IMR-90 (cell line): Measurements from ENCODE around the gene SLC30A7. TPM values are rescaled to one million over a fixed set of nuclear protein-coding genes. Genes with fewer than 3 reads are reported as not detected.

Experiments
- ATAC-seq: fragments of 200-7000 bp; cut with Tn5 transposase; 2 replicates; pipeline ENCODE4 v1.9.1; 2020; ENCODE audit warnings: low read depth, mild to moderate bottlenecking, moderate library complexity
- BruUV-seq: library from RNA; stranded (reverse); fragments of 400-500 nt; replicated peaks from 2 replicates; lab custom pipeline; 2021; lab: Mats Ljungman, UMichigan
- CTCF ChIA-PET: fragments of 300-600 bp; formaldehyde crosslinking; extraction: SDS; loops from one replicate; lab custom pipeline; 2021; ENCODE audit warnings: antibody characterized with exemption; lab: Yijun Ruan, JAX
- POLR2A ChIA-PET: fragments of 300-600 bp; sonication (Branson Sonifier 250); formaldehyde crosslinking; loops from one replicate; lab custom pipeline; 2022; ENCODE audit warnings: antibody characterized with exemption; ENCODE audit not compliant: unreplicated experiment; lab: Charles Lee
- DNase-seq: peaks from one replicate; pipeline ENCODE4 v3.0.0; 2013
- H2AFZ ChIP-seq: replicated peaks from 2 replicates; pipeline ENCODE3; 2013; ENCODE audit warnings: low read length, mild to moderate bottlenecking; ENCODE audit not compliant: poor library complexity
- H2AK5ac ChIP-seq: 2 replicates; pipeline ENCODE4 v1.6.1; 2013; ENCODE audit warnings: low read depth, low read length, inconsistent platforms
- H2AK9ac ChIP-seq: replicated peaks from 2 replicates; pipeline ENCODE3; 2013; ENCODE audit warnings: mild to moderate bottlenecking, low read depth, low read length, moderate library complexity; ENCODE audit not compliant: poor library complexity
- H2BK120ac ChIP-seq: 2 replicates; pipeline ENCODE4 v1.6.1; 2013; ENCODE audit warnings: low read depth, low read length, inconsistent platforms
- H2BK15ac ChIP-seq: 3 replicates; pipeline ENCODE4 v1.6.1; 2013; ENCODE audit warnings: low read depth, low read length, inconsistent platforms
- H2BK20ac ChIP-seq: 2 replicates; pipeline ENCODE4 v1.6.1; 2013; ENCODE audit warnings: low read depth, mild to moderate bottlenecking, inconsistent platforms, low read length, moderate library complexity
- H2BK5ac ChIP-seq: 2 replicates; pipeline ENCODE4 v1.6.1; 2013; ENCODE audit warnings: mild to moderate bottlenecking, low read depth, low read length, inconsistent platforms; ENCODE audit not compliant: poor library complexity, severe bottlenecking
- H3K14ac ChIP-seq: replicated peaks from 2 replicates; pipeline ENCODE4 v1.6.1; 2013; ENCODE audit warnings: low read depth, low read length, inconsistent platforms
- H3K18ac ChIP-seq: 2 replicates; pipeline ENCODE4 v1.6.1; 2013; ENCODE audit warnings: low read depth, low read length, control low read depth
- H3K23ac ChIP-seq: 2 replicates; pipeline ENCODE4 v1.6.1; 2013; ENCODE audit warnings: low read depth, low read length, inconsistent platforms
- H3K27ac ChIP-seq: 2 replicates; pipeline ENCODE4 v1.5.1; 2013; ENCODE audit warnings: mild to moderate bottlenecking, control low read depth, low read length; ENCODE audit not compliant: insufficient read depth
- H3K27me3 ChIP-seq: 2 replicates; pipeline ENCODE4 v1.6.1; 2013; ENCODE audit warnings: low read length; ENCODE audit not compliant: control insufficient read depth, insufficient read depth
- H3K36me3 ChIP-seq: 2 replicates; pipeline ENCODE4 v1.6.1; 2013; ENCODE audit warnings: low read length, mixed read lengths; ENCODE audit not compliant: control insufficient read depth, insufficient read depth
- H3K4ac ChIP-seq: 2 replicates; pipeline ENCODE4 v1.6.1; 2013; ENCODE audit warnings: low read depth, low read length, inconsistent platforms
- H3K4me1 ChIP-seq: 2 replicates; pipeline ENCODE4 v1.6.1; 2013; ENCODE audit warnings: low read length, mixed read lengths; ENCODE audit not compliant: control insufficient read depth, insufficient read depth
- H3K4me2 ChIP-seq: 2 replicates; pipeline ENCODE4 v1.6.1; 2013; ENCODE audit warnings: low read depth, mild to moderate bottlenecking, control low read depth, low read length, moderate library complexity
- H3K4me3 ChIP-seq: 2 replicates; pipeline ENCODE4 v1.5.1; 2013; ENCODE audit warnings: low read depth, mild to moderate bottlenecking, control low read depth, low read length, moderate library complexity; ENCODE audit not compliant: insufficient read depth
- H3K56ac ChIP-seq: 2 replicates; pipeline ENCODE4 v1.6.1; 2013; ENCODE audit warnings: low read length, inconsistent platforms; ENCODE audit not compliant: insufficient read depth; ENCODE audit errors: extremely low read depth
- H3K79me1 ChIP-seq, 2 experiments: 2 replicates each; pipeline ENCODE4 v1.6.1; 2013; ENCODE audit warnings: low read length in 2 of 2, inconsistent platforms in 1 of 2, low read depth in 1 of 2
- H3K9ac ChIP-seq: 2 replicates; pipeline ENCODE4 v1.6.1; 2013; ENCODE audit warnings: low read depth, low read length, control low read depth
- H3K9me1 ChIP-seq: 2 replicates; pipeline ENCODE4 v1.6.1; 2013; ENCODE audit warnings: low read length, inconsistent platforms; ENCODE audit not compliant: insufficient read depth
- H3K9me3 ChIP-seq: 2 replicates; pipeline ENCODE4 v1.6.1; 2013; ENCODE audit warnings: low read length; ENCODE audit not compliant: control insufficient read depth, insufficient read depth
- H4K20me1 ChIP-seq: 2 replicates; pipeline ENCODE4 v1.6.1; 2013; ENCODE audit warnings: low read length, inconsistent platforms; ENCODE audit not compliant: insufficient read depth
- H4K5ac ChIP-seq: 2 replicates; pipeline ENCODE4 v1.6.1; 2013; ENCODE audit warnings: mild to moderate bottlenecking, low read depth, low read length, control low read depth
- H4K8ac ChIP-seq, 2 experiments: 2 replicates each; pipeline ENCODE4 v1.6.1; 2013; ENCODE audit warnings: low read depth in 2 of 2, low read length in 2 of 2, control low read depth in 1 of 2, inconsistent platforms in 1 of 2
- H4K91ac ChIP-seq: 2 replicates; pipeline ENCODE4 v1.6.1; 2013; ENCODE audit warnings: low read depth, low read length, inconsistent platforms; ENCODE audit not compliant: insufficient read depth
- CHD1 ChIP-seq: IDR thresholded peaks from 2 replicates; pipeline ENCODE4 v1.6.1; 2012; ENCODE audit warnings: low read depth, low read length, improper control_type of control experiment
- NFE2L2 ChIP-seq: fragments of 150-350 bp; IDR thresholded peaks from 2 replicates; pipeline ENCODE4 v1.6.1; 2016; ENCODE audit warnings: low read depth, mild to moderate bottlenecking, low read length
- WGBS, 2 experiments: methylation state at CpG; one replicate each; pipeline versions ENCODE4 v1.1.5 to v1.1.7; 2013; ENCODE audit warnings: missing lambda C conversion rate in 2 of 2; ENCODE audit not compliant: insufficient read length in 1 of 2; ENCODE audit errors: extremely low coverage in 2 of 2; 5-methylcytosine and 5-hydroxymethylcytosine counted together
- dilution Hi-C: fragments of 300-500 bp; cut with HindIII; formaldehyde crosslinking; loops from one replicate; pipeline ENCODE4 v1.14.3; 2018; ENCODE audit warnings: low sequenced_read_pairs; ENCODE audit not compliant: unreplicated experiment
- in situ Hi-C: fragments of 300-500 bp; cut with MboI; formaldehyde crosslinking; loops from 3 replicates; pipeline ENCODE4 v1.14.3; 2019; ENCODE audit warnings: low sequenced_read_pairs, inconsistent platforms, mixed read lengths
- intact Hi-C: fragments of 100-400 bp; cut with micrococcal nuclease; formaldehyde crosslinking; loops from 2 replicates; pipeline ENCODE4 v1.10.0; 2022
- polyA plus RNA-seq, 3 experiments: library from polyadenylated mRNA; depleted of rRNA; stranded (reverse); fragments of >200 nt; gene quantifications; 2 replicates each; pipeline ENCODE4 v1.2.3, GENCODE V29; 2012; ENCODE audit warnings: low replicate concordance in 1 of 3
- total RNA-seq: library from RNA; depleted of rRNA; stranded (reverse); fragments of >200 nt; gene quantifications from 2 replicates; pipeline ENCODE4 v1.2.3, GENCODE V29; 2012

Gene SLC30A7
- total and polyA plus RNA-seq, 2 of the 4 experiments (the other 2 are of a cell fraction): 8.4 to 60.2 TPM

GRCh38 chr1:100881687-100882086 is 14.2 kb upstream of the SLC30A7 start:
- CTCF ChIA-PET: no interaction called here
- intact Hi-C loops: no loop called here
- no TSS peak for BruUV-seq

More at GRCh38 chr1:100881687-100882086, 14.2 kb upstream of the SLC30A7 start:
- ATAC-seq: no peak
- Histone ChIP-seq H2AK9ac (no peak overlapping the region), H3K4me1 (no peaks in the 10 kb centered on the region), H3K4me3 (no peak overlapping the region), H3K9me3 (peaks cover 2% of the 10 kb centered on the region), H3K36me3 (peaks cover 3% of the 10 kb centered on the region), H3K27ac (no peak overlapping the region), H3K4ac (no peak overlapping the region), H3K18ac (no peak overlapping the region), H3K14ac (no peak overlapping the region), H2BK120ac (no peak overlapping the region), H2BK20ac (no peak overlapping the region), H3K56ac (no peak overlapping the region), H2AK5ac (no peak overlapping the region), H3K27me3 (no peaks in the 10 kb centered on the region), H2BK5ac (no peak overlapping the region), H3K9me1 (no peaks in the 10 kb centered on the region; the same call in 1 of the 2 replicates), H3K4me2 (no peak overlapping the region), H4K20me1 (no peaks in the 10 kb centered on the region), H3K79me1 (peaks cover 2 to 3% of the 10 kb centered on the region in 2 experiments; a peak in 2 of 4 replicates), H3K9ac (no peak overlapping the region), H2AFZ (no peak overlapping the region), H3K23ac (no peak overlapping the region), H4K5ac (no peak overlapping the region), H4K91ac (no peak overlapping the region), H4K8ac (no peak overlapping the region), H2BK15ac (no peak overlapping the region)
- no peak for DNase-seq
- no CpG with 5 or more reads among the region's 3 CpGs for WGBS, 2 experiments
- TF ChIP-seq CHD1 (no peak), NFE2L2 (no peak)
- dilution Hi-C loops: loop anchor here (25.0 kb wide), 1 partner anchor 419 kb away; no protein-coding TSS in a partner anchor
- in situ Hi-C loops: loop anchor here (25.0 kb wide), 1 partner anchor 619 kb away; the partner anchor contains the start of gene RTCA
- POLR2A ChIA-PET: no interaction called here
